ENCODE data around the gene SEMA6A. TPM values are rescaled to one million over a fixed set of nuclear protein-coding genes. Genes with fewer than 3 reads are reported as not detected.

Gene SEMA6A
- total and polyA plus RNA-seq, 9 of the 15 experiments (the other 6 are each of a cell fraction or from before 2014, with no cell fraction given): 0.04 to 0.42 (median 0.18) TPM; not detected in 5

DNA sequence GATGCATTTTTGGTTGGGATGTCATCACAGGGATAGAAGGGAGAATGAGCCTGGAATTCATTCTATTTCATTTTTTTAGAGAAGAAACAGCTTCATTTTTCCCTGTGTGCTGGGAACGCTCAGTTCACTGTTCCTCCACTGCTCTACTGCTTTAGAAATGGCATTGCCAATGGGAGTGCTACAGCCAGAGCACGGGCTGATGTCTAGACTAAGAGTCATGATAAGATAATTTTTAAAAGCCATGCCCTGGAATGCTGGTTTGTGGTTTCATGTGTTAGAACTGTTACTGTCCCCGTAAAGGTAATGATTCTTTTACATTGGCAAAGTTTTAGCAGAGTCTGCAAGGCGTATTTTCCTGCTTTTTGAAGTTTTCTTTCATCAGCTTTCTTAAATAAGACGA, 119.6 kb downstream of the SEMA6A start:
- no peaks in the 10 kb centered on the region for H3K9me3 ChIP-seq (replicated peaks; ENCODE audit: control insufficient read depth, insufficient read depth, low read depth, low read length)
- H3K9ac ChIP-seq (ENCODE audit: insufficient read depth in 1 of 2, low read depth in 2 of 2, low read length in 2 of 2): no peak overlapping the region
- H3K79me2 ChIP-seq (ENCODE audit: control insufficient read depth, insufficient read depth, low read length): no peaks in the 10 kb centered on the region
- H3K9me1 ChIP-seq (ENCODE audit: control insufficient read depth, insufficient read depth, low read length): no peaks in the 10 kb centered on the region
- intact Hi-C loops (cut with micrococcal nuclease) (no loop called here), in situ Hi-C loops (cut with MboI) (no loop called here)
- no peak overlapping the region for H3K27ac ChIP-seq (ENCODE audit: extremely low read depth, low read depth, low read length)
- no peaks in the 10 kb centered on the region for H3K4me1 ChIP-seq (replicated peaks in 1 of 2; ENCODE audit: control insufficient read depth in 2 of 2, insufficient read depth in 2 of 2, low read length in 2 of 2)
- no peak overlapping the region for H2AFZ ChIP-seq (ENCODE audit: low read depth, low read length)
- FAIRE-seq (no peak), ATAC-seq (no peak), DNase-seq (ENCODE audit: extremely low read depth in 1 of 4, low spot score in 3 of 4) (no peak)
- no peaks in the 10 kb centered on the region for H3K36me3 ChIP-seq (ENCODE audit: control insufficient read depth, insufficient read depth, low read length)
- H3K4me2 ChIP-seq (ENCODE audit: insufficient read depth, low read length): no peak overlapping the region
- H3K27me3 ChIP-seq (ENCODE audit: control insufficient read depth in 2 of 2, insufficient read depth in 2 of 2, low read length in 2 of 2): no peaks in the 10 kb centered on the region; a peak in 1 of 5 replicates
- TF ChIP-seq NR2C1 (IDR thresholded peaks at IDR 0.05) (no peak), NR2C1 (tag; IDR thresholded peaks at IDR 0.05) (no peak), GABPB2 (CRISPR knock-in tag; conservative IDR thresholded peaks at IDR 0.05) (no peak), BCOR (IDR thresholded peaks at IDR 0.05) (no peak), MCM2 (IDR thresholded peaks at IDR 0.05; ENCODE audit: low read depth) (no peak), ELF1 (tag; IDR thresholded peaks at IDR 0.05) (no peak), TOE1 (IDR thresholded peaks at IDR 0.05; ENCODE audit: borderline replicate concordance) (no peak), TOE1 (CRISPR knock-in tag; IDR thresholded peaks at IDR 0.05; ENCODE audit: borderline replicate concordance, low read depth) (no peak), RCOR1 (IDR thresholded peaks at IDR 0.05; ENCODE audit: borderline replicate concordance in 1 of 2, low read depth in 2 of 2, low read length in 2 of 2) (no peak)
- TF ChIP-seq, protein P1, sequence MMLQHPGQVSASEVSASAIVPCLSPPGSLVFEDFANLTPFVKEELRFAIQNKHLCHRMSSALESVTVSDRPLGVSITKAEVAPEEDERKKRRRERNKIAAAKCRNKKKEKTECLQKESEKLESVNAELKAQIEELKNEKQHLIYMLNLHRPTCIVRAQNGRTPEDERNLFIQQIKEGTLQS (IDR thresholded peaks at IDR 0.05): no peak
- TF ChIP-seq, protein P1 (CRISPR knock-in tag; conservative IDR thresholded peaks at IDR 0.05): no peak
- TF ChIP-seq, protein P2, sequence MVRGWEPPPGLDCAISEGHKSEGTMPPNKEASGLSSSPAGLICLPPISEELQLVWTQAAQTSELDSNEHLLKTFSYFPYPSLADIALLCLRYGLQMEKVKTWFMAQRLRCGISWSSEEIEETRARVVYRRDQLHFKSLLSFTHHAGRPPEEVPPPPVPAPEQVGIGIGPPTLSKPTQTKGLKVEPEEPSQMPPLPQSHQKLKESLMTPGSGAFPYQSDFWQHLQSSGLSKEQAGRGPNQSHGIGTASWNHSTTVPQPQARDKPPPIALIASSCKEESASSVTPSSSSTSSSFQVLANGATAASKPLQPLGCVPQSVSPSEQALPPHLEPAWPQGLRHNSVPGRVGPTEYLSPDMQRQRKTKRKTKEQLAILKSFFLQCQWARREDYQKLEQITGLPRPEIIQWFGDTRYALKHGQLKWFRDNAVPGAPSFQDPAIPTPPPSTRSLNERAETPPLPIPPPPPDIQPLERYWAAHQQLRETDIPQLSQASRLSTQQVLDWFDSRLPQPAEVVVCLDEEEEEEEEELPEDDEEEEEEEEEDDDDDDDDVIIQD (CRISPR knock-in tag; IDR thresholded peaks at IDR 0.05): no peak
- BruUV-seq (replicated peaks): no TSS peak
- WGBS (ENCODE audit: insufficient coverage, low coverage, missing lambda C conversion rate): 7% methylated on average over 5 of the region's 5 CpGs
- no peaks in the 10 kb centered on the region for H4K20me1 ChIP-seq (replicated peaks; ENCODE audit: control insufficient read depth, insufficient read depth, low read length)
- POLR2A ChIA-PET: no interaction called here
- CTCF ChIA-PET (ENCODE audit: low intra/inter-chr PET ratio): no interaction called here
- no peak overlapping the region for H3K4me3 ChIP-seq

Measured in K562 (cell line).